HEK293 (cell line): ENCODE measurements around the gene C19orf47.

Experiments used
- CTCF ChIA-PET: fragments of 350-600 bp; formaldehyde crosslinking; extraction: SDS; loops from one replicate; lab custom pipeline; 2021; ENCODE audit warnings: antibody characterized with exemption; lab: Yijun Ruan, JAX
- POLR2A ChIA-PET: fragments of 300-600 bp; formaldehyde crosslinking; extraction: SDS; loops from one replicate; lab custom pipeline; 2020; ENCODE audit warnings: antibody characterized with exemption, inconsistent platforms; lab: Yijun Ruan, JAX
- H3K27ac ChIP-seq: fragments of 200-500 bp; sonication (Bioruptor generic); 2 replicates; pipeline ENCODE4 v1.5.1; 2014; ENCODE audit warnings: low read depth, low read length, control low read depth, inconsistent platforms; ENCODE audit errors: extremely low read depth
- H3K36me3 ChIP-seq, 2 experiments: fragments of 200-500 bp in 1 of 2; sonication (Bioruptor generic) in 1 of 2; 1 replicate in 1 of 2; 2 replicates in 1 of 2; pipeline ENCODE4 v1.5.1; 2014 to 2017; ENCODE audit warnings: inconsistent platforms in 2 of 2, low read length in 2 of 2; ENCODE audit not compliant: control insufficient read depth in 2 of 2, insufficient read depth in 1 of 2
- H3K4me1 ChIP-seq: fragments of 200-500 bp; sonication (Bioruptor generic); 2 replicates; pipeline ENCODE4 v1.5.1; 2014; ENCODE audit warnings: mild to moderate bottlenecking, low read length, inconsistent platforms; ENCODE audit not compliant: control insufficient read depth, insufficient read depth
- H3K4me3 ChIP-seq: 2 replicates; pipeline ENCODE4 v1.5.1; 2011; ENCODE audit warnings: low read depth, mild to moderate bottlenecking, control low read depth, low read length, moderate library complexity
- H3K9me3 ChIP-seq: fragments of 200-500 bp; sonication (Bioruptor generic); 2 replicates; pipeline ENCODE4 v1.5.1; 2014; ENCODE audit warnings: low read depth, low read length, inconsistent platforms; ENCODE audit not compliant: control insufficient read depth, insufficient read depth
- GFI1B ChIP-seq: fragments of 450-650 bp; formaldehyde crosslinking; IDR thresholded peaks from 2 replicates; pipeline ENCODE4 v1.5.1; 2016; ENCODE audit warnings: missing biosample characterization, missing genetic modification characterization
- OSR2 ChIP-seq: fragments of 450-650 bp; formaldehyde crosslinking; IDR thresholded peaks from 2 replicates; pipeline ENCODE4 v1.5.1; 2016; ENCODE audit warnings: missing biosample characterization, missing genetic modification characterization
- SP7 ChIP-seq: fragments of 450-650 bp; formaldehyde crosslinking; IDR thresholded peaks from 2 replicates; pipeline ENCODE4 v1.5.1; 2016; ENCODE audit warnings: missing biosample characterization, missing genetic modification characterization
- WT1 ChIP-seq: fragments of 450-650 bp; formaldehyde crosslinking; IDR thresholded peaks from 2 replicates; pipeline ENCODE4 v1.5.1; 2016; ENCODE audit warnings: missing biosample characterization, missing genetic modification characterization
- YY2 ChIP-seq: fragments of 450-650 bp; formaldehyde crosslinking; IDR thresholded peaks from 2 replicates; pipeline ENCODE4 v1.5.1; 2016; ENCODE audit warnings: missing biosample characterization, missing genetic modification characterization
- ZBTB17 ChIP-seq: fragments of 450-650 bp; formaldehyde crosslinking; IDR thresholded peaks from 2 replicates; pipeline ENCODE4 v1.5.1; 2016; ENCODE audit warnings: missing biosample characterization, missing genetic modification characterization
- ZNF121 ChIP-seq: fragments of 450-650 bp; formaldehyde crosslinking; IDR thresholded peaks from 2 replicates; pipeline ENCODE4 v1.5.1; 2016; ENCODE audit warnings: missing biosample characterization, missing genetic modification characterization
- ZNF184 ChIP-seq: fragments of 450-650 bp; IDR thresholded peaks from 2 replicates; pipeline ENCODE4 v1.5.1; 2018; ENCODE audit warnings: missing biosample characterization, mild to moderate bottlenecking, missing genetic modification characterization
- ZNF19 ChIP-seq: fragments of 450-650 bp; formaldehyde crosslinking; IDR thresholded peaks from 2 replicates; pipeline ENCODE4; 2016; ENCODE audit warnings: missing biosample characterization, missing genetic modification characterization, low read depth
- ZNF211 ChIP-seq: fragments of 450-650 bp; formaldehyde crosslinking; IDR thresholded peaks from 2 replicates; pipeline ENCODE4 v1.5.1; 2016; ENCODE audit warnings: low read depth, missing biosample characterization, missing genetic modification characterization
- ZNF221 ChIP-seq: fragments of 450-650 bp; formaldehyde crosslinking; IDR thresholded peaks from 2 replicates; pipeline ENCODE4 v1.5.1; 2017; ENCODE audit warnings: missing biosample characterization, missing genetic modification characterization, borderline replicate concordance
- ZNF274 ChIP-seq, 2 experiments: fragments of 200-500 bp in 1 of 2; fragments of 450-650 bp in 1 of 2; sonication (Bioruptor generic) in 1 of 2; formaldehyde crosslinking in 1 of 2; IDR thresholded peaks; 2 replicates each; pipeline versions ENCODE4 v1.5.1 to v1.6.1; 2014 to 2016; ENCODE audit warnings: borderline replicate concordance in 1 of 2, inconsistent platforms in 1 of 2, low read length in 1 of 2, missing biosample characterization in 1 of 2, missing genetic modification characterization in 1 of 2
- ZNF302 ChIP-seq: fragments of 450-650 bp; formaldehyde crosslinking; IDR thresholded peaks from 2 replicates; pipeline ENCODE4 v1.5.1; 2016; ENCODE audit warnings: missing biosample characterization, missing genetic modification characterization, low read depth
- ZNF354C ChIP-seq: fragments of 450-650 bp; formaldehyde crosslinking; IDR thresholded peaks from 2 replicates; pipeline ENCODE4 v1.5.1; 2016; ENCODE audit warnings: missing biosample characterization, missing genetic modification characterization, low read depth, borderline replicate concordance
- ZNF366 ChIP-seq: fragments of 450-650 bp; formaldehyde crosslinking; conservative IDR thresholded peaks from 2 replicates; pipeline ENCODE4 v1.5.1; 2016; ENCODE audit warnings: missing biosample characterization, missing genetic modification characterization
- ZNF394 ChIP-seq: fragments of 450-650 bp; formaldehyde crosslinking; IDR thresholded peaks from 2 replicates; pipeline ENCODE4 v1.5.1; 2016; ENCODE audit warnings: missing biosample characterization, missing genetic modification characterization, mild to moderate bottlenecking, moderate library complexity, borderline replicate concordance
- ZNF548 ChIP-seq: fragments of 450-650 bp; formaldehyde crosslinking; IDR thresholded peaks from 2 replicates; pipeline ENCODE4 v1.5.1; 2016; ENCODE audit warnings: missing biosample characterization, missing genetic modification characterization
- ZNF600 ChIP-seq: fragments of 450-650 bp; formaldehyde crosslinking; IDR thresholded peaks from 2 replicates; pipeline ENCODE4 v1.5.1; 2016; ENCODE audit warnings: missing biosample characterization, missing genetic modification characterization
- ZNF791 ChIP-seq: fragments of 450-650 bp; formaldehyde crosslinking; IDR thresholded peaks from 2 replicates; pipeline ENCODE4 v1.5.1; 2016; ENCODE audit warnings: missing biosample characterization, missing genetic modification characterization
- ZNF837 ChIP-seq: fragments of 450-650 bp; formaldehyde crosslinking; IDR thresholded peaks from 2 replicates; pipeline ENCODE4 v1.5.1; 2016; ENCODE audit warnings: missing biosample characterization, missing genetic modification characterization
- ZSCAN16 ChIP-seq: fragments of 450-650 bp; formaldehyde crosslinking; IDR thresholded peaks from 2 replicates; pipeline ENCODE4 v1.5.1; 2016; ENCODE audit warnings: missing biosample characterization, missing genetic modification characterization
- ZSCAN30 ChIP-seq: fragments of 450-650 bp; IDR thresholded peaks from 2 replicates; pipeline ENCODE4 v1.5.1; 2018; ENCODE audit warnings: missing biosample characterization, mild to moderate bottlenecking, missing genetic modification characterization, moderate library complexity
- TF ChIP-seq, protein P1 (sequence below): fragments of 450-650 bp; formaldehyde crosslinking; IDR thresholded peaks from 2 replicates; pipeline ENCODE4 v1.5.1; 2016; ENCODE audit warnings: missing biosample characterization, missing genetic modification characterization, low read depth
- TF ChIP-seq, protein P2 (sequence below): fragments of 450-650 bp; formaldehyde crosslinking; IDR thresholded peaks from 2 replicates; pipeline ENCODE4 v1.5.1; 2016; ENCODE audit warnings: missing biosample characterization, missing genetic modification characterization
- TF ChIP-seq, protein P3 (sequence below): fragments of 450-650 bp; formaldehyde crosslinking; IDR thresholded peaks from 2 replicates; pipeline ENCODE4 v1.5.1; 2017; ENCODE audit warnings: missing biosample characterization, mild to moderate bottlenecking, missing genetic modification characterization, moderate library complexity
- TF ChIP-seq, protein P4 (sequence below): fragments of 450-650 bp; formaldehyde crosslinking; IDR thresholded peaks from 2 replicates; pipeline ENCODE4 v1.5.1; 2016; ENCODE audit warnings: missing biosample characterization, missing genetic modification characterization
- TF ChIP-seq, protein P5 (sequence below): fragments of 450-650 bp; formaldehyde crosslinking; IDR thresholded peaks from 2 replicates; pipeline ENCODE4 v1.5.0; 2017; ENCODE audit warnings: missing biosample characterization, missing genetic modification characterization, borderline replicate concordance

The C19orf47 gene

DNA sequence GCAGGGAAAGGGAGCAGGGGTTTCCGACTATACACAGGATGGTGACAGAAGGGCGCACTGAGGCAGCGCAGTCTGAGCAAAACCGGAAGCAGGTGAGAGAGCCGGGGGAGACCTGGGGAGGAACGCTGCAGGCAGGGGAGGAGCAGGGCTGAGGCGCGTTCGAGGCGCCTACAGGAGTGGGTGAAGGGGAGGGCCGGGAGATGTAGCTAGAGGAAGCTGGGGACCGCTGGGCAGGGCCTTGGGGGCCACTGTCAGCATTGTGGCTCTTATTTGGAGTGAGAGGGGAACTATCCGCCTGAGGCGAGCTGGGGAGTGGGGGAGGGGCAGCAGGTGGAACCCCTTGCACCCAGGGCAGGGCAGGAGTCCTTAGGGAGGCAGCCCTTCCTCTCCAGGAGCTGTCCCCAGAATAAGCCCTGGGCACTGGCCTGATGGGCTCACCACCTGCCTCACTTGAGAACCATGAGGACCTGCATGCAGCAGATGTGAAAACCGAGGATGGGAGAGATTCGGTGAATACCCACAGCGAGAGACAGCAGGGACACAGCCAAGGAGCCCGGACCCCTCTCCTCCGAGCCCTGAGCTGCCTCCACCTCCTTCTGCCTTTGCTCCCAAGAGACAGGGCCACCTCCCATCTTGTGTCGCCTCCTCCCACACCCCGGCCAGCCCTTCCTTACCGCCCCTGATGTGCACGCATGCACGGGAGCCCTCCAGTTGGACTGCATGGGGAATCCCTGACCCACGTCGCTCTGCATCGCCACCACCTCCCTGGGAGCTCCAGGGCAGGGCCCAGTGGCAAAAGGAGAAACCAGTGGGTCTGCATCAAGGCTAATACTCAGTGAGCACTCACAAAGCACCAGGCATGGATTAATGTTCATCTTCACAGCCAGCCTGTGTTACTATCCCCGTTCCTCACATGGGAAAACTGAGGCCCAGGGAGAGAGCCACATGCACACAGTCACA, 73.3 kb downstream of the C19orf47 start:
- H3K4me3 ChIP-seq, result no peak overlapping the region
- H3K4me1 ChIP-seq, result peaks cover 37% of the 10 kb centered on the region
- no peaks in the 10 kb centered on the region for H3K9me3 ChIP-seq
- H3K36me3 ChIP-seq, result peaks cover 14 to 23% of the 10 kb centered on the region in 2 experiments; a peak in 2 of 3 replicates
- peak overlapping the region; percentile 43 for H3K27ac ChIP-seq
- POLR2A ChIA-PET, result interaction anchor here (0.6 to 1.5 kb wide), 2 partner anchors 9 to 834 kb away, joined by 3 to 7 read pairs; no protein-coding TSS in a partner anchor
- CTCF ChIA-PET, result interaction anchor here (0.6 to 1.6 kb wide), 3 partner anchors 27 to 327 kb away, joined by 3 to 5 read pairs (median 4); no protein-coding TSS in a partner anchor
- TF ChIP-seq YY2, result no peak
- no peak for TF ChIP-seq ZNF548 (tag by site-specific recombination)
- TF ChIP-seq ZNF121 (tag by site-specific recombination), result no peak
- TF ChIP-seq, protein P1, sequence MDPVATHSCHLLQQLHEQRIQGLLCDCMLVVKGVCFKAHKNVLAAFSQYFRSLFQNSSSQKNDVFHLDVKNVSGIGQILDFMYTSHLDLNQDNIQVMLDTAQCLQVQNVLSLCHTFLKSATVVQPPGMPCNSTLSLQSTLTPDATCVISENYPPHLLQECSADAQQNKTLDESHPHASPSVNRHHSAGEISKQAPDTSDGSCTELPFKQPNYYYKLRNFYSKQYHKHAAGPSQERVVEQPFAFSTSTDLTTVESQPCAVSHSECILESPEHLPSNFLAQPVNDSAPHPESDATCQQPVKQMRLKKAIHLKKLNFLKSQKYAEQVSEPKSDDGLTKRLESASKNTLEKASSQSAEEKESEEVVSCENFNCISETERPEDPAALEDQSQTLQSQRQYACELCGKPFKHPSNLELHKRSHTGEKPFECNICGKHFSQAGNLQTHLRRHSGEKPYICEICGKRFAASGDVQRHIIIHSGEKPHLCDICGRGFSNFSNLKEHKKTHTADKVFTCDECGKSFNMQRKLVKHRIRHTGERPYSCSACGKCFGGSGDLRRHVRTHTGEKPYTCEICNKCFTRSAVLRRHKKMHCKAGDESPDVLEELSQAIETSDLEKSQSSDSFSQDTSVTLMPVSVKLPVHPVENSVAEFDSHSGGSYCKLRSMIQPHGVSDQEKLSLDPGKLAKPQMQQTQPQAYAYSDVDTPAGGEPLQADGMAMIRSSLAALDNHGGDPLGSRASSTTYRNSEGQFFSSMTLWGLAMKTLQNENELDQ (tag by site-specific recombination), result no peak
- TF ChIP-seq, protein P2, sequence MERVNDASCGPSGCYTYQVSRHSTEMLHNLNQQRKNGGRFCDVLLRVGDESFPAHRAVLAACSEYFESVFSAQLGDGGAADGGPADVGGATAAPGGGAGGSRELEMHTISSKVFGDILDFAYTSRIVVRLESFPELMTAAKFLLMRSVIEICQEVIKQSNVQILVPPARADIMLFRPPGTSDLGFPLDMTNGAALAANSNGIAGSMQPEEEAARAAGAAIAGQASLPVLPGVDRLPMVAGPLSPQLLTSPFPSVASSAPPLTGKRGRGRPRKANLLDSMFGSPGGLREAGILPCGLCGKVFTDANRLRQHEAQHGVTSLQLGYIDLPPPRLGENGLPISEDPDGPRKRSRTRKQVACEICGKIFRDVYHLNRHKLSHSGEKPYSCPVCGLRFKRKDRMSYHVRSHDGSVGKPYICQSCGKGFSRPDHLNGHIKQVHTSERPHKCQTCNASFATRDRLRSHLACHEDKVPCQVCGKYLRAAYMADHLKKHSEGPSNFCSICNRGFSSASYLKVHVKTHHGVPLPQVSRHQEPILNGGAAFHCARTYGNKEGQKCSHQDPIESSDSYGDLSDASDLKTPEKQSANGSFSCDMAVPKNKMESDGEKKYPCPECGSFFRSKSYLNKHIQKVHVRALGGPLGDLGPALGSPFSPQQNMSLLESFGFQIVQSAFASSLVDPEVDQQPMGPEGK (tag by site-specific recombination), result 0 out of 2 replicates have a peak, but pooled peaks have one; percentile 22
- TF ChIP-seq OSR2 (tag by site-specific recombination), result no peak
- TF ChIP-seq ZSCAN16 (tag by site-specific recombination), result no peak
- TF ChIP-seq ZNF791 (tag by site-specific recombination), result no peak
- no peak for TF ChIP-seq ZNF394
- TF ChIP-seq ZSCAN30, result no peak
- TF ChIP-seq, protein P3, sequence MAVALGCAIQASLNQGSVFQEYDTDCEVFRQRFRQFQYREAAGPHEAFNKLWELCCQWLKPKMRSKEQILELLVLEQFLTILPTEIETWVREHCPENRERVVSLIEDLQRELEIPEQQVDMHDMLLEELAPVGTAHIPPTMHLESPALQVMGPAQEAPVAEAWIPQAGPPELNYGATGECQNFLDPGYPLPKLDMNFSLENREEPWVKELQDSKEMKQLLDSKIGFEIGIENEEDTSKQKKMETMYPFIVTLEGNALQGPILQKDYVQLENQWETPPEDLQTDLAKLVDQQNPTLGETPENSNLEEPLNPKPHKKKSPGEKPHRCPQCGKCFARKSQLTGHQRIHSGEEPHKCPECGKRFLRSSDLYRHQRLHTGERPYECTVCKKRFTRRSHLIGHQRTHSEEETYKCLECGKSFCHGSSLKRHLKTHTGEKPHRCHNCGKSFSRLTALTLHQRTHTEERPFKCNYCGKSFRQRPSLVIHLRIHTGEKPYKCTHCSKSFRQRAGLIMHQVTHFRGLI (tag by site-specific recombination), result no peak
- no peak for TF ChIP-seq ZNF366 (tag by site-specific recombination)
- no peak for TF ChIP-seq ZNF211 (tag by site-specific recombination)
- no peak for TF ChIP-seq ZBTB17
- TF ChIP-seq WT1 (tag by site-specific recombination), result peak; percentile 49; the same call in 1 of the 2 replicates
- no peak for TF ChIP-seq ZNF274 (IDR thresholded peaks at IDR 0.05; ENCODE audit: low read length)
- no peak for TF ChIP-seq ZNF274 (tag by site-specific recombination; IDR thresholded peaks at IDR 0.05; ENCODE audit: borderline replicate concordance)
- TF ChIP-seq ZNF302 (tag by site-specific recombination), result no peak
- TF ChIP-seq ZNF354C (tag by site-specific recombination), result no peak
- no peak for TF ChIP-seq GFI1B (tag by site-specific recombination)
- TF ChIP-seq ZNF221, result no peak
- TF ChIP-seq, protein P4, sequence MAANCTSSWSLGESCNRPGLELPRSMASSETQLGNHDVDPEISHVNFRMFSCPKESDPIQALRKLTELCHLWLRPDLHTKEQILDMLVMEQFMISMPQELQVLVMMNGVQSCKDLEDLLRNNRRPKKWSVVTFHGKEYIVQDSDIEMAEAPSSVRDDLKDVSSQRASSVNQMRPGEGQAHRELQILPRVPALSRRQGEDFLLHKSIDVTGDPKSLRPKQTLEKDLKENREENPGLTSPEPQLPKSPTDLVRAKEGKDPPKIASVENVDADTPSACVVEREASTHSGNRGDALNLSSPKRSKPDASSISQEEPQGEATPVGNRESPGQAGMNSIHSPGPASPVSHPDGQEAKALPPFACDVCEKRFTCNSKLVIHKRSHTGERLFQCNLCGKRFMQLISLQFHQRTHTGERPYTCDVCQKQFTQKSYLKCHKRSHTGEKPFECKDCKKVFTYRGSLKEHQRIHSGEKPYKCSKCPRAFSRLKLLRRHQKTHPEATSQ, result no peak
- TF ChIP-seq ZNF184 (tag by site-specific recombination), result no peak
- no peak for TF ChIP-seq ZNF837
- TF ChIP-seq, protein P5, sequence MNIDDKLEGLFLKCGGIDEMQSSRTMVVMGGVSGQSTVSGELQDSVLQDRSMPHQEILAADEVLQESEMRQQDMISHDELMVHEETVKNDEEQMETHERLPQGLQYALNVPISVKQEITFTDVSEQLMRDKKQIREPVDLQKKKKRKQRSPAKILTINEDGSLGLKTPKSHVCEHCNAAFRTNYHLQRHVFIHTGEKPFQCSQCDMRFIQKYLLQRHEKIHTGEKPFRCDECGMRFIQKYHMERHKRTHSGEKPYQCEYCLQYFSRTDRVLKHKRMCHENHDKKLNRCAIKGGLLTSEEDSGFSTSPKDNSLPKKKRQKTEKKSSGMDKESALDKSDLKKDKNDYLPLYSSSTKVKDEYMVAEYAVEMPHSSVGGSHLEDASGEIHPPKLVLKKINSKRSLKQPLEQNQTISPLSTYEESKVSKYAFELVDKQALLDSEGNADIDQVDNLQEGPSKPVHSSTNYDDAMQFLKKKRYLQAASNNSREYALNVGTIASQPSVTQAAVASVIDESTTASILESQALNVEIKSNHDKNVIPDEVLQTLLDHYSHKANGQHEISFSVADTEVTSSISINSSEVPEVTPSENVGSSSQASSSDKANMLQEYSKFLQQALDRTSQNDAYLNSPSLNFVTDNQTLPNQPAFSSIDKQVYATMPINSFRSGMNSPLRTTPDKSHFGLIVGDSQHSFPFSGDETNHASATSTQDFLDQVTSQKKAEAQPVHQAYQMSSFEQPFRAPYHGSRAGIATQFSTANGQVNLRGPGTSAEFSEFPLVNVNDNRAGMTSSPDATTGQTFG (tag by site-specific recombination), result no peak
- TF ChIP-seq SP7 (tag by site-specific recombination), result no peak
- TF ChIP-seq ZNF19 (tag by site-specific recombination), result no peak
- peak; percentile 77 for TF ChIP-seq ZNF600 (tag by site-specific recombination)
